ENCODE measurements around the gene CD300LB. TPM values are rescaled to one million over a fixed set of nuclear protein-coding genes. Genes with fewer than 3 reads are reported as not detected.

The CD300LB gene
- total RNA-seq, 1 donor from 2014 or later = 0.31 TPM

DNA sequence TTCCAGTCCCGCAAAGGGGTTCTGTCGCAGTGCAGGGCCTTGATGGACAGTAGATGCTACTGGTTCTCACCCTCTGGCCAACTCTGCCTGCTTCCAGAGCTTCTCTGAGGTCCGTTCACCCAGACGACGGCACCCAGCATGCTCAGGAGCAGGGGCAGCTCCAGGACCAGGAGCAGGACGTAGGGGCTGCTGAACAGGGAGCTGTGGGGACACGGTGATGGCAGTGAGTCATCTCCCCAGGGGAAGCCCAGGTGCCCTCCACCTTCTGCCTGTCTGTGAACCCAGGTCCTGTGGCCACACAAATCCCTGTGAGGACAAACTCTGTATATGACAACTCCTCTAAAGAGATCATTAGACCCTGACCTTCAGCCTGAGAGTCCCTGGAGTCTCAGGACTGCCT is 18.1 kb upstream of the CD300LB start:
- no peak for DNase-seq

DNA sequence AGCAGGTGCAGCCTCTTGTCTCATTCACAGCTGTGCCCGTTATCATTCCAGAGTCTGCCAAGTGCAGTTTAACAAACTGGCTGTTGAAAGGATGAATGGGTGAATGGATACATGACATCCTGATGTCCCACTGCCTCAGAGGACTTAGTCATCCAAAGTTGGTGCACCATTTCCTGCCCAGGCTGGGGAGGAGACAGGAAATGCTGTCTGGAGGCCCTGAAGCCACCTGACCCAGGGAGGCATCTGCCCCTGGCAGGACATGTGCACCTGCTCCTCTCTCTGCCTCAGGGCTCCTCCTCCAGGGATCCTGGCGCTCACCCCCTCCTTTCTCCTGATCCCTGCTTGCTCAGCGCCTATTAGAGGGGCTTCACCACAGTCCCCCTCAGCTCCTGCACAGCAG is 16.5 kb upstream of the CD300LB start:
- DNase-seq = peak; percentile 13

DNA sequence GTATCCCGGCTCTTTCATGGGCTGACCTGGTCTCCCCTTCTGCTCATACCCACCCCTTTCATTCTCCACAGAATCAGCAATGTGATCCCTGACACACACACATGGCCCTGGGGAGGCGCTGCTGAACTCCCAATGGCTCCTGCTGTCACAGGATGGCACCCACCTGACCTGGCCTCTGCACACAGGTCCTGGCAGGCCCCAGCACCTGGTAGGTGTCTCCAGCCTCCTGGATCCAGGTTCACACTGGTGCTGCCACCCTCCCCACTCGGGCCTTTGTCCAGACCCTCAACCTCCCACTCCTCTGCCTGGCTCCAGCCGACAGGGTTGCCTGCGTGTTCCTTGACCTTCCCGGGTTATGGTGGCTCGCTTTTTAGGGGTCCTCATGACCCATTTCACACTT is 16.0 kb upstream of the CD300LB start:
- DNase-seq = no peak

DNA sequence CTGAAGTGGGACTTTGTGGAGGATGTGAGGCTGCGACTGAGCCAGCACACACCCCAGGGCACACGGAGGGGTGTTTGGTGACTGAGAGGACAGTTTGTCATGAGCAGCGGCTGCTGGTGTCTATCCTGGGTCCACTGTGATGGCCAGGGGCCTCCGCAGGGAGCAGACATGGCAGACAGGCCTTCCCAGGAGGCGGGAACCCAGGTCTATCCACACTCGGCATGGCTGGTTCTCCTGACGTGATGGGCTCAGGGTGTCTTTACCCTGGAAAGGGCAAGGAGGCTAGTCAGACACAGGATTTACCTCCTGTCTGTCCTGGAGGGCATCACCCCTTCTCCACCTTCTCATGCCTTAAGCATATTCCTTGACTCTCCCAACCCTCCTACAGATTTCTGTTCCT is 15.3 kb upstream of the CD300LB start:
- no peak for DNase-seq

DNA sequence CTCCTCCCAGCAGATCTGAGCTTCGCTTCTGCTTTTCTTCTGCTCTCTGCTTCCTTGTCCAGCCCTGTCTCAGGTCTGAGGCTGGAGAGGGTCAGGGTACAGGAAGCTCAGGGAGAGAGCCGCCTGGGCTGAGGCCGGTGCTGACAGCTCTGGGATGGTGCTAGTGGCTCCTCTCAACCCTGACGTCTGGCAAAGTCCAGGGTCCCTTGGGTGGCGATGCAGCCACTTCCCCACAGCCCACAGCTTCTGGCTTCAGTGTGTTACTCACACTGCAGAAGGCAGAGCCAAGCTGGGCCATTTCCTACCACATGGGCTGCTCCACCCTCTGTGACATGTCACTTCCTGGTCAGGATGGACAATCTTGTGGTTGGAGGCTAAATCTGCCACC is 14.6 kb upstream of the CD300LB start, which contains the start of gene CD300C:
Gene CD300C (minus strand): TSS at position 273 of the 388 bp plus-strand sequence. CDS start 333 bp downstream, outside the sequence.
- no peak for DNase-seq

DNA sequence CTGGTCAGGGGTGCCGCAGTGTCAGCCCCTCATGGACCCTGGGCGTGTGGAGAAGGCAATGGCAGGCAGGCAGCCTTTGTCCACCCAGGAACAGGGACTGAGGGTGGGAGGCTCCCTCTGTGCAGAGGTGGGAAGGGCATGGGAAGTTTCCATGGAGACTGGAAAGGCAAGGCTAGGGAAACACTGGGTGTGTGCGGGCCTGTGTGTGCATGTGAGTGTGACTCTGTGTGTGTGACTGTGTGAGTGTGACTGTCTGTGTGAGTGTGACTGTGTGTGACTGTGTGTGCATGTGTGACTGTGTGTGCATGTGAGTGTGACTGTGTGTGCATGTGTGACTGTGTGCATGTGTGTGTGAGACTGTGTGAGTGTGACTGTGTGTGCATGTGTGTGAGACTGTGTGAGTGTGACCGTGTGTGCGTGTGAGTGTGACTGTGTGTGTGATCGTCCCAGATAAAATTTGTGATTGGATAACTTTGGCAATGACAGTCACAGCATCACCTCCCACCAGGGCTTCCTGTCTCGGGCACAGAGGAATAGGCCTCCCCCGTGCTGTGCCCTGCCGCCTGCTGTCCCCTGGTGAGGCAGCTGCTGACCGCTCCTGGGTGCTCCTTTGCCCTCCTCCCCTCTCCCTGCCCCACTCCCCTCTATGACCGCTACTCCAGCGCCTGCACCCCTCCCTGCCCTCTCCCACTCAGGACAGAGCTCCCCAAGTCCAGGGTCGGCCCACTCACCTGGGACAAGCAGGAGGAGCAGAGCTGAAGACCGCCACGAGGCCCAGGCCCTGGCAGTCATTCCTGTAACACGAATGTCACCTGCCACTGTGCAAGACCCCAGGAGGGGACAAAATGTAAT is 13.9 kb upstream of the CD300LB start:
- DNase-seq = no peak

DNA sequence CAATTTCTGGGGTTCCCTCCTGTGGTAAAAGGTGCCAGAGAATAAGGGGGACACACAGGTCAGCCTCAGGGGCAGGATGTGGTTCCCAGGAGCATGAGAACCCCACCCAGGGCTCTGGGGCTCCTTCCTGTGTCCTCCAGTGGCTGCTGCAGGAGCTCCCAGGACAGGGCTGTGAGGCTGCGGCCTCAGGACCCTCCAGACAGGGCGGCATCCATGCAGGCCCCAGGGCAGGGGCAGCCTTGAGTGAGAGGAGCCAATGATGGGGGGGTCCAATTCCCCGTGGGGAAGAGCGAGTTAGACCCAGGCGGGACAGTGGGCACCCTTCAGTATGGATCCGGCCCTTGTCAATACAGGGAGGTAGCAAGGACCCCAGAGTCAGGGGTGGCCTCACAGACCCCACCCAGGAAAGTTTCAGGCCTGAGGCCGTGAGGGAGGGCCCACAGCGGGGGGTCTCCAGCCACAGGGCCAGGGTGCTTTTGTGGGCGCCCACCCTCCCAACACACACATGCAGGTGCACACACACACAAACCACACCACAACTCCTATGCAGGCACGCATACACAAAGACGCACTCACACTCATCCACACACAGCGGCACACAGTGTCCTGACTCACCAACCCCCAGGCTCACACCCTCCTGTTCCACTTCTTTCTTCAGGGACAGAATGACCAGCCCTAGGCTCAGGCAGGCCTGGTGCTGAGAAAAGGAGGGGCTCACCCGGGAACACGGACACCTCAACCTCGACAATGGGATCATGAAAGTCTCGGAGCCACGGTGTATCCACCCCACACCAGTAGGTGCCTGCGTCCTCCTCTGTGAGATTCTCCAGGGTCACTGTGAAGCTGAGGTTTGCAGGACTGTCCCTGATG is 12.9 kb upstream of the CD300LB start:
- no peak for DNase-seq

DNA sequence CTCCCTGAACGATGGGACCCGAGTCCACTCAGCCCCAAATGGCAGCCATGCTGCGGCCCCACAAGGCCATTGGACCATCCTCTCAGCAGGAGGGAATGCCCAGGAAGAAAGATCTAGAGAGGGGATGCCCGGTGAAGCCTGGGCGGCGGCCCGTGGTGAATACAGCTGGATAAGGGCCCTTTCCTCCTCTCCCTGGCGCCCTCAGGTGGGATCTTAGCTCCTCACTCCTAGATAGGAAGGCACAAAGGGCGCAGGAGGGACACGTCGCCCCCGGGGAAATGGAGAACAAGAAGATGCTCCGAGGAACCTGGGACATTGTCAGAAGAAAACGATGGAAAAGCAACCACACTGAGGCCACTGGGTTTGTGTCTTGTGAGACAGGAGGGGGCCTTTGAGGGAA is 12.1 kb upstream of the CD300LB start:
- DNase-seq = no peak

DNA sequence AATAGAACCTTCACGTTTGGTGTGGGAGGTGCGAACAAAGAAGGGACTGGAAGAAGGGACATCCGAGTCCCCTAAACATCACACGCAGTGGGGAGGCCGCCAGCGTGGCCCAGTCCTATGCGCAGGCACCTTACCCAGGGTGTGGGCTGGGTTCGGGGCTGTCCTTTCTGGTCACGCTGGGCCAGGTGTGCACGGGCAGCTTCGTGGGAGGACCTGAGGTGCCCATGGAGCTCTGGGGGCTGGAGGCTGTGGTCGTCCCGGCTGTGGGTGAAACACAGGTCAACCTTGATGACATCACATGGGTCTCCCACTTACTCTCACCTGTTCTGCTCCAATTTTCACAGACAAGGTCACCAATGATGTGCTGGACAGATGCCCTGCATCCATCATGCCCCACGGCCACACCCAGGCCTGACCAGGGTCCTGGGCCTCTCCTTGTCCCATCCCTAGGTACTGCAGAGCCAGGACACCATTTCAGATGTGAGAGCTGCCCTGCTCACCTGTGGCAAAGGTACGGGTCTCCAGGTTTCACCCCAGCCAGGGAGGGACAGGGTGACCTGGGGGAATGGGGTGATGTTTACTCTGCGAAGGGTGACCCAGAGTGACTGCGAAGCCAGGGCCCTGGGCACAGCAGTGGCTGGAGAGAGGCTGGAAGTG is 11.6 kb upstream of the CD300LB start:
- DNase-seq = no peak

DNA sequence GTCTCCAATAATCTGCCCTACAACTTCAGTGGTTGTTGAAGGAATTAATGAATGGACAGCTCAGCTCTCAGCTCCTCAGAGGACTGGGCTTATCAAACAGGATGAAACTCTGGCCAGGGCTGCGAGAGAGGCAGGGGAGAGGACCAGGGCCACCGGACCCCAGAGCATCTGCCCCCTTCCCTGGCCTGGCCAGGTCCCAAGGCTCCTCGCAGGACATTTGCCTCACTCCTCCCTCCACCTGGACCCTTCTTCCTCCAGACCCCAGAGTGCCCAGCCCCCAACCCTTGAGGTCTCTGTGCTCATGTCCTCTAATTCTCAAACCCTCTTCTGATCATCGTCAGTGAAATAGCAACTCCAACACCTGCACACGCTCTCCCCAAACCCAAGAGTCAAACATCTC is 10.9 kb upstream of the CD300LB start:
- no peak for DNase-seq

DNA sequence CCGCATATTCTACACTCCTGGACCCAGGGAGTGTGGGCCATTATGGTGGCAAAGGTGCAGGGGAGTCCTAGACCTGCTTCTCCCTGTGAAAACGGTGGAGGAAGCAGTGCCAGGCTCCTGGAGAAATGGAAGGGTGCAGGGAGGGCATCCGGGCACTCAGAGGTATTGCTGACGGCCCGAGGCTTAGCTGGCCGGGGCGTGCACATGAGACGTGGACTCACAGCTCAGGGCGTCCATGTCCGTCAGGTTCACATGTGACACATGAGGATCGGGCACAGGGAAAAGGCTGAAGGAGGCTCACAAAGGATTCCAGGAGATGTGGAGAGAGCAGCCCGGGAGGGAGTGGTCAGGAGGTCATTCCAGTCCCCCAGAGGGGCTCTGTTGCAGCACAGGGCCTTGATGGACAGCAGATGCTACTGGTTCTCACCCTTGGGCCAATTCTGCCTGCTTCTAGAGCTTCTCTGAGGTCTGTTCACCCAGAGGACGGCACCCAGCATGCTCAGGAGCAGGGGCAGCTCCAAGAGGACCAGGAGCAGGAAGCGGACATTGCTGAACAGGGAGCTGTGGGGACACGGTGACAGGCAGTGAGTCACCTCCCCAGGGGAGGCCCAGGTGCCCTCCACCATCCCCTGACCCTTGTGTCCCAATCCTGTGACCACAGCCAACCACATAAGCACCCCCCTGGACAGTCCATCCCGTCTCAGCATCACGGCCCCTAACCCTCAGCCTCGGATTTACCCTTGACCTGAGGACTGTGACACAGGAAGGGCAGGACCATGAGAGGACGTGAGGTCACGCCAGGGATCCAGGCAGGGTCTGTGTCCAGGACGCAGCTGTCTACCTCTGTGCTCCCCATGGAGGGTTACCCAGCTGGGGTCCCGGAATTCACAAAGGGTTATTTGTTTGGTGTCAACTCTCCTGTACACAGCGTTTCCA is 10.2 kb upstream of the CD300LB start:
- DNase-seq = no peak

DNA sequence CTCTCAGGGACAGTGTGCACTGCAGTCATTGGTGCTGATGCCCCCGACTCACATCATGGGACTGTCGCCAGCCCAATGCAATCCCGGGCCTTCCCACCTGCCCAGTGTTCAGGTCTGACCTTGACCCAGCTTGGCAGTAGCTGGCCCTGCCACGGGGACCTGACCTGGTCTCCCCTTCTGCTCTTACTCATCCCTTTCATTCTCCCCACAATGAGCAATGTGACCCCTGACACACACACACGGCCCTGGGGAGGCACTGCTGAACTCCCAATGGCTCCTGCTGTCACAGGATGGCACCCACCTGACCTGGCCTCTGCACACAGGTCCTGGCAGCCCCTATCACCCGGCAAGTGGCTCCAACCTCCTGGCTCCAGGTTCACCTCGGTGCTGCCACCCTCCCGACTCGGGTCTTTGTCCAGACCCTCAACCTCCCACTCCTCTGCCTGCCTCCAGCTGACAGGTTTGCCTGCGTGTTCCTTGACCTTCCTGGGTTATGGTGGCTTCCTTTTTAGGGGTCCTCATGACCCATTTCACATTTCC is 8.1 kb upstream of the CD300LB start:
- no peak for DNase-seq

DNA sequence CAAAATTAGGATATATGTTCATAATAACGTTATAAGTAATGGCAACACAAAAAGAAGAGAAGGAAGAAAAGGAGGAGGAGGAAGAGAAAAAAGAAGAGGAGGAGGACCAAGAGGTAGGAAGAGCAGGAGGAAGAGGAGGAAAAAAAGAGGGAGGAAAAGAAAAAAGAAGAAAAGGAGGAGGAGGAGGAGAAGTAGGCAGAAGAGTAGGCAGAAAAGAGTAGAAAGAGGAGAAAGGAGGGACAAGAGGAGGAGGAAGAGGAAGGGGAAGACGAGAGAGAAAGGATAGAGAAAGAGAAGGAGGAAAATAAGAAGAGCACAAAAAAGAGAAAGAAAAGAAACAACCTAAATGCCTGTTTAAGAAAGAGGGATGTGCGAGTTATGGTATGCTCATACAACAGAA is 5.6 kb upstream of the CD300LB start:
- DNase-seq = no peak

DNA sequence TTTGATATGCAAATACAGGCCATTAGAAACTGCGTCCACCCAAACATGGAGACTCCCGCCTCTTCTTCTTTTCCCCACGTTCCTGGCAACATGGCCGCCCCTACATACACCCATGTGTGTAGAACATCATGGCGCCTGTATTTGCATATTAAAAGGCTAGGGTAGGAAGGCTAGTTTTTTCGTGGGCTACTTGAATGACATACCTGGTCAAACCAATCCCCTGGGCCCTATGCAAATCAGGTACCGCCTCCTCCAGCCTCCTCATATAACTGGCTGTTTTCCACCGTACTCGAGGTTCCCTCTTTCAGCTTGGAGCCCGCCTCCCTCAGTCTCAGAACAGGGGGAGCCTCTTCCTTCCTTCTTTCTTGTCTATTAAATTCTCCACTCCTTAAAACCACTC is 840 bp upstream of the CD300LB start:
- DNase-seq = no peak

DNA sequence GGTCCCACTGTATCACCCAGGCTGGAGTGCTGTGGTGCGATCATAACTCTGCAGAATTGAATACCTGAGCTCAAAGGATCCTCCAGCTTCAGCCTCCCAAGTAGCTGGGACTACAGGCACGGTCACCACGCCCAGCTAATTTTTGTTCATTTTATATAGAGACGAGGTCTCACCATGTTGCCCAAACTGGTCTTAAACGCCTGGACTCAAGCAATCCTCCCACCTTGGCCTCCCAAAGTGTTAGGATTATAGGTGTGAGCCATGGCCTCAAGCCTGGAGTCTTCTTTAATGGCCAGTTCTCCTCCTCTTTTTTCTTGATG is 484 bp downstream of the CD300LB start:
- no peak for DNase-seq

DNA sequence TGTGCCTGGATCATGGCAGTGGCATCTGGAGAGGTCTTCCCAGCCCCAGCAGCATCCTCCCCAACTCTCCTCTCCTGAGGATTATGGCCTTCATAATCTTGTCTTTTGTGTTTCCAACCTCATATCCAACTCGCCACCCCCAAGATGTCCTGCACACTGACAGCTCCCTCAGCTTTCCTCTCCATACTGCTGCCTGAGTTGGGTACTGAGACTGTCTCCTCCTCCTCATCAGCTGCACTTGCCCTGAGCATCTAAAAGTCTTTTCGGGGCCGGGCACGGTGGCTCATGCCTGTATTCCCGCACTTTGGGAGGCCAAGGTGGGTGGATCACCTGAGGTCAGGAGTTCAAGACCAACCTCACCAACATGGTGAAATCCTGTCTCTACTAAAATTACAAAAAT is 2.0 kb downstream of the CD300LB start:
- DNase-seq = no peak

DNA sequence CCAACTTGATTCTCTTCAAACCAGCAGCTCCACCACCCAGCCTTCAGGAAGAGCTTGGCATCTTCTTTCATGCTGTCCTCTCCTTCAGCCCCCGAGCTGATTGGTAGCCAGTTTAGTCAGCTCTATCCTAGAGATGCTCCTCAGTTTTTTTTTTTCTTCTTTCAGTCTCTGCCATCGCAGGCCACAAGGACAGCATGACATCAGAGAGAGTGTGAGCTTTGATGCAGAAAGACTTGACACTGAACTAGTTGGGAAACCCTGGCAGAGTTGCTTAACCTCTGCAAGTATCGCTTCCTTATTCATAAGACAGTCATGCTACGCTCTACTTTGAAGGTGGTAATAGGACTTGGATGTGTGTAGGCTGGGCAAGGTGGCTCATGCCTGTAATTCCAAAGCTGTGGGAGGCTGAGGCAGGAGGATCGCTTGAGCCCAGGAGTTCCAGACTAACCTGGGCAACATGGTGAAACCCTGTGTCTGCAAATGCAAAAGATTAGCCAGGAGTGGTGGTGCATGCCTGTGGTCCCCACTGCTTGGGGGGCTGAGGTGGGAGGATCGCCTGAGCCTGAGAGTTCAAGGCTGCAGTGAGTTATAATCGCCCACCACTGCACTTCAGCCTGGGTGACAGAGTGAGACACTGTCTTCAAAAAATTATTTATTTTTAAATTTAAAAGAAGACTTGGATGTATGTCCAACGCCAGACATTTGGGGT is 2.6 kb downstream of the CD300LB start:
- peak; percentile 22 for DNase-seq

DNA sequence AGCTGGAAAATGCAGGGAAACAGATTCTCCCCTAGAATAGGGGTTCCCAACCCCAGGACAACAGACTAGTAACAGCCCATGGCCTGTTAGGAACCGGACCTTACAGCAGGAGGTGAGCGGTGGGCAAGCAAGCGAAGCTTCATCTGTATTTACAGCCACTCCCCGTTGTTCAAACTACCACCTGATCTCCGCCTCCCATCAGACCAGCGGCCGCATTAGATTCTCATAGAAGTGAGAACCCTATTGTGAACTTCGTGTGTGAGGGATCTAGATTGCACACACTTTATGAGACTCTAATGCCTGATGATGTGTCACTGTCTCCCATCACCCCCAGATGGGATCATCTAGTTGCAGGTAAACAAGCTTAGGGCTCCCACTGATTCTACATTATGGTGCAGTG is 3.5 kb downstream of the CD300LB start:
- no peak for DNase-seq

DNA sequence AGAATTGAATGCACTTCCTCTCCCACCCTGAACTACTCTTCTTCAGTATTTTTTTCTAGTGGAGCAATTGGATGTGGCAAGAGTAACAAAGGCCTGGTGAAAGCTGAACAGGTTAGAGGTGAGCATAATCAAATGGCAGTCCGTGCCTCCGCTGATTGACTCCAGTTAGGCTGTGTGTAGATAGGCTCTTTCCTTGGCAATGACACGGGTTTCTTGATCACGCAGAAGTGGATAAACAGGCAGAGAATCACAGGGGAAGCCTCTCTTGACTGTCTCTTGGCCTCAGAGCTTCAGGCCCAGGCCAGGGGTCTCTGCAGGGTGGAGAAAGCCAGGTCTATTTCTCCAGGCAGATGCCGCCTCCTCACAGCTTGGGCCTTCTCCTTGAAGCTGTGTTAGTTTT is 4.2 kb downstream of the CD300LB start:
- no peak for DNase-seq

DNA sequence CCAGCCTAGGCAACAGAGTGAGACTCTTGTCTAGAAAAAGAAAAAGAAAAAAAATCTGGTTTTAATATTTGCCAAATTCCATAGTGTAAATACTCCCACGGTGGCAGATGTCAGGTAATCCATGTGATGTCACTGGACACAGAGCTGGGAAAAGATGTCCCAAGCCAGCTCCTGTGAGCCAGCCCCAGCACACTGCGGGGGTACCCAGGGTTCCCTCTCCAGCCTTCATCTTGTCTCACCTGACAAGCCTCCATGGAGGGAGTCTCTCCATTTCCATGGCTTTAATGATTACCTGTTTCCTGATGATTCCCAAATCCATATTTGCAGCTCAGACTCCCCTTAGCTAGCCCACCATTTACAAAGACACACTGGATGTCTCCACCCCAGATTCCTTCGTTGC is 4.6 kb downstream of the CD300LB start:
- no peak for DNase-seq

DNA sequence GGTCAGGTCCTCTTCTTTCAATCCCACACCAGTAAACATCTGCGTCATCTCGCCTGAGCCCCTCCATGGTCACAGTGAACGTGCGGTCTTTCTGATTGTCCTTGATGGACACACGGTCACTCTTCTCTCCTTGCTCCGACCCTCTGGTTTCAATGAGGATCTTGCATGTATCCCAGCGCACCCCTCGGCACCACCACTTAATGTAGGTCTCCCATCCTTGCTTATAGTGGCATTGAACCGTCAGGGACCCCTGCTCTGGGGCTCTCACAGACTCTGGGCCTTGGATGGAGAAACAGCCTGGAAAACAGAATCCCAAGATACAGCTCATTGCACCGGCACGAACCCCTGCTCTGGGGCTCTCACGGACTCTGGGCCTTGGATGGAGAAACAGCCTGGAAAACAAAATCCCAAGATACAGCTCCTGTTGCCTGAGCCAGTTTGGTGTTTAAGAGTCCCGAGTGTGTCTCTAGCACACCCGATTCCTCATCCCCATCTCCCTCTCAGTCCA is 5.4 kb downstream of the CD300LB start:
- no peak for DNase-seq

Measured in tongue (tissue), 2 donors.